ENCODE results near the gene CHEK2.
"Not testable (repeated sequence)": the region's sequence is repeated elsewhere in the genome, so short reads cannot be mapped to it uniquely, and the experiment has no call there.

Gene CHEK2

GRCh38 chr22:28741785-28742561 lies at the start of gene CHEK2, which contains the start of gene HSCB:
CHEK2 (minus strand) TSS chr22:28741820; CDS start chr22:28734721, 7,099 bp downstream.
HSCB (plus strand) TSS chr22:28742039; CDS start chr22:28742096, 57 bp downstream.
- DNase-seq: peak; percentile 96

- DNase-seq: no peak
Observed at GRCh38 chr22:28791124-28791523, 49.5 kb upstream of the CHEK2 start.

- DNase-seq: no peak
Observed at GRCh38 chr22:28788601-28789000, 47.0 kb upstream of the CHEK2 start.

- DNase-seq: no peak
Observed at GRCh38 chr22:28783786-28784671, 42.4 kb upstream of the CHEK2 start.

- no peak for DNase-seq
Observed at GRCh38 chr22:28780296-28780695, 38.7 kb upstream of the CHEK2 start.

- DNase-seq: no peak
Observed at GRCh38 chr22:28779833-28780232, 38.2 kb upstream of the CHEK2 start.

- no peak for DNase-seq
Observed at GRCh38 chr22:28774378-28774777, 32.8 kb upstream of the CHEK2 start.

- DNase-seq: no peak
Observed at GRCh38 chr22:28773461-28773867, 31.8 kb upstream of the CHEK2 start.

GRCh38 chr22:28772633-28773460 lies 31.2 kb upstream of the CHEK2 start, which contains the start of gene CCDC117:
CCDC117 (plus strand) TSS chr22:28772695; CDS start chr22:28772850, 155 bp downstream.
- peak; percentile 70 for DNase-seq

GRCh38 chr22:28771195-28771791 lies 29.7 kb upstream of the CHEK2 start:
- no peak for DNase-seq

GRCh38 chr22:28769394-28770085 lies 27.9 kb upstream of the CHEK2 start:
- DNase-seq: no peak

- no peak for DNase-seq
Observed at GRCh38 chr22:28768701-28769393, 27.2 kb upstream of the CHEK2 start.

GRCh38 chr22:28766628-28767027 lies 25.0 kb upstream of the CHEK2 start:
- no peak for DNase-seq

GRCh38 chr22:28762000-28762399 lies 20.4 kb upstream of the CHEK2 start:
- not testable (repeated sequence) for DNase-seq

GRCh38 chr22:28761449-28761755 lies 19.8 kb upstream of the CHEK2 start:
- DNase-seq: no peak

GRCh38 chr22:28759861-28760560 lies 18.4 kb upstream of the CHEK2 start:
- peak; percentile 39 for DNase-seq

- not testable (repeated sequence) for DNase-seq
Observed at GRCh38 chr22:28754512-28754911, 12.9 kb upstream of the CHEK2 start.

- DNase-seq: no peak
Observed at GRCh38 chr22:28750471-28750881, 8.9 kb upstream of the CHEK2 start.

GRCh38 chr22:28743852-28744251 lies 2.2 kb upstream of the CHEK2 start:
- no peak for DNase-seq

GRCh38 chr22:28742562-28742962 lies 942 bp upstream of the CHEK2 start:
- no peak for DNase-seq
